Measurements from ENCODE around the gene PTPRR. TPM values are rescaled to one million over a fixed set of nuclear protein-coding genes. Genes with fewer than 3 reads are reported as not detected.
A peak's percentile ranks its signal among the peaks of the same experiment; 100 is the strongest.

PTPRR gene
- total and polyA plus RNA-seq, 2 donors: 0.73 to 2.7 TPM

- Histone ChIP-seq H3K4me3 (ENCODE audit: low read depth, low read length) (no peak overlapping the region), H3K4me1 (ENCODE audit: insufficient read depth) (no peaks in the 10 kb centered on the region), H3K36me3 (ENCODE audit: insufficient read depth) (peaks cover 1% of the 10 kb centered on the region), H3K27ac (ENCODE audit: low read depth) (no peak overlapping the region)
- 91% methylated on average over 3 of the region's 3 CpGs for WGBS
- DNase-seq (ENCODE audit: extremely low spot score): no peak
These were observed 291.6 kb downstream of the PTPRR start for GRCh38 chr12:70628701-70629480.

GRCh38 chr12:70627677-70628076 lies 292.9 kb downstream of the PTPRR start:
- H3K4me3 ChIP-seq (ENCODE audit: low read depth, low read length): peak overlapping the region; percentile 11
- WGBS: 44% methylated on average over 5 of the region's 5 CpGs
- no peaks in the 10 kb centered on the region for H3K4me1 ChIP-seq (ENCODE audit: insufficient read depth)
- DNase-seq (ENCODE audit: extremely low spot score): no peak
- no peaks in the 10 kb centered on the region for H3K36me3 ChIP-seq (ENCODE audit: insufficient read depth)
- H3K27ac ChIP-seq (ENCODE audit: low read depth): no peak overlapping the region

GRCh38 chr12:70626180-70626579 lies 294.4 kb downstream of the PTPRR start:
- Histone ChIP-seq H3K27ac (ENCODE audit: low read depth) (no peak overlapping the region), H3K4me1 (ENCODE audit: insufficient read depth) (no peaks in the 10 kb centered on the region), H3K4me3 (ENCODE audit: low read depth, low read length) (no peak overlapping the region), H3K36me3 (ENCODE audit: insufficient read depth) (no peaks in the 10 kb centered on the region)
- DNase-seq (ENCODE audit: extremely low spot score): no peak
- 81% methylated on average over 3 of the region's 3 CpGs for WGBS

GRCh38 chr12:70619471-70620152 lies 300.9 kb downstream of the PTPRR start:
- Histone ChIP-seq H3K4me1 (ENCODE audit: insufficient read depth) (no peaks in the 10 kb centered on the region), H3K4me3 (ENCODE audit: low read depth, low read length) (no peak overlapping the region), H3K27ac (ENCODE audit: low read depth) (no peak overlapping the region), H3K36me3 (ENCODE audit: insufficient read depth) (no peaks in the 10 kb centered on the region)
- 81% methylated on average over 5 of the region's 5 CpGs for WGBS
- DNase-seq (ENCODE audit: extremely low spot score): no peak

GRCh38 chr12:70618371-70618770 lies 302.2 kb downstream of the PTPRR start:
- Histone ChIP-seq H3K36me3 (ENCODE audit: insufficient read depth) (no peaks in the 10 kb centered on the region), H3K27ac (ENCODE audit: low read depth) (no peak overlapping the region), H3K4me1 (ENCODE audit: insufficient read depth) (no peaks in the 10 kb centered on the region), H3K4me3 (ENCODE audit: low read depth, low read length) (no peak overlapping the region)
- WGBS: 90% methylated on average over 4 of the region's 4 CpGs
- no peak for DNase-seq (ENCODE audit: extremely low spot score)

GRCh38 chr12:70617450-70617849 lies 303.1 kb downstream of the PTPRR start:
- Histone ChIP-seq H3K36me3 (ENCODE audit: insufficient read depth) (no peaks in the 10 kb centered on the region), H3K27ac (ENCODE audit: low read depth) (no peak overlapping the region), H3K4me3 (ENCODE audit: low read depth, low read length) (no peak overlapping the region), H3K4me1 (ENCODE audit: insufficient read depth) (no peaks in the 10 kb centered on the region)
- no peak for DNase-seq (ENCODE audit: extremely low spot score)
- WGBS: 75% methylated on average over 4 of the region's 4 CpGs

GRCh38 chr12:70615174-70615866 lies 305.2 kb downstream of the PTPRR start:
- WGBS: 27% methylated on average over 5 of the region's 5 CpGs
- Histone ChIP-seq H3K4me3 (ENCODE audit: low read depth, low read length) (no peak overlapping the region), H3K27ac (ENCODE audit: low read depth) (no peak overlapping the region), H3K4me1 (ENCODE audit: insufficient read depth) (no peaks in the 10 kb centered on the region), H3K36me3 (ENCODE audit: insufficient read depth) (no peaks in the 10 kb centered on the region)
- no peak for DNase-seq (ENCODE audit: extremely low spot score)

- Histone ChIP-seq H3K36me3 (ENCODE audit: insufficient read depth) (no peaks in the 10 kb centered on the region), H3K4me1 (ENCODE audit: insufficient read depth) (no peaks in the 10 kb centered on the region), H3K27ac (ENCODE audit: low read depth) (no peak overlapping the region), H3K4me3 (ENCODE audit: low read depth, low read length) (peak overlapping the region; percentile 35)
- WGBS: 2% methylated on average over 63 of the region's 63 CpGs
- no peak for DNase-seq (ENCODE audit: extremely low spot score)
These were observed 310.6 kb downstream of the PTPRR start for GRCh38 chr12:70609739-70610491.

- WGBS: 92% methylated on average over 2 of the region's 2 CpGs
- DNase-seq (ENCODE audit: extremely low spot score): no peak
- Histone ChIP-seq H3K27ac (ENCODE audit: low read depth) (no peak overlapping the region), H3K4me1 (ENCODE audit: insufficient read depth) (no peaks in the 10 kb centered on the region), H3K36me3 (ENCODE audit: insufficient read depth) (no peaks in the 10 kb centered on the region), H3K4me3 (ENCODE audit: low read depth, low read length) (peak overlapping the region; percentile 35)
These were observed 311.3 kb downstream of the PTPRR start for GRCh38 chr12:70609203-70609602.

GRCh38 chr12:70608184-70608583 lies 312.4 kb downstream of the PTPRR start:
- H3K36me3 ChIP-seq (ENCODE audit: insufficient read depth): no peaks in the 10 kb centered on the region
- no peak overlapping the region for H3K27ac ChIP-seq (ENCODE audit: low read depth)
- no peak overlapping the region for H3K4me3 ChIP-seq (ENCODE audit: low read depth, low read length)
- 82% methylated on average over 1 of the region's 1 CpG for WGBS
- no peaks in the 10 kb centered on the region for H3K4me1 ChIP-seq (ENCODE audit: insufficient read depth)
- no peak for DNase-seq (ENCODE audit: extremely low spot score)

GRCh38 chr12:70607107-70607506 lies 313.4 kb downstream of the PTPRR start:
- no peak overlapping the region for H3K27ac ChIP-seq (ENCODE audit: low read depth)
- no peaks in the 10 kb centered on the region for H3K4me1 ChIP-seq (ENCODE audit: insufficient read depth)
- H3K4me3 ChIP-seq (ENCODE audit: low read depth, low read length): peak overlapping the region; percentile 14
- no peaks in the 10 kb centered on the region for H3K36me3 ChIP-seq (ENCODE audit: insufficient read depth)
- no peak for DNase-seq (ENCODE audit: extremely low spot score)

- peak overlapping the region; percentile 0 for H3K4me3 ChIP-seq (ENCODE audit: low read depth, low read length)
- no peaks in the 10 kb centered on the region for H3K36me3 ChIP-seq (ENCODE audit: insufficient read depth)
- DNase-seq (ENCODE audit: extremely low spot score): no peak
- H3K27ac ChIP-seq (ENCODE audit: low read depth): no peak overlapping the region
- no peaks in the 10 kb centered on the region for H3K4me1 ChIP-seq (ENCODE audit: insufficient read depth)
- 65% methylated on average over 5 of the region's 5 CpGs for WGBS
These were observed 314.6 kb downstream of the PTPRR start for GRCh38 chr12:70605976-70606375.

- Histone ChIP-seq H3K27ac (ENCODE audit: low read depth) (no peak overlapping the region), H3K4me3 (ENCODE audit: low read depth, low read length) (no peak overlapping the region), H3K4me1 (ENCODE audit: insufficient read depth) (no peaks in the 10 kb centered on the region), H3K36me3 (ENCODE audit: insufficient read depth) (no peaks in the 10 kb centered on the region)
- 86% methylated on average over 4 of the region's 4 CpGs for WGBS
- DNase-seq (ENCODE audit: extremely low spot score): no peak
These were observed 315.9 kb downstream of the PTPRR start for GRCh38 chr12:70604662-70605061.

All from urinary bladder (tissue), 4 donors.